SU-DHL-6 (cell line): ENCODE measurements around the gene RGL2.

Source experiments
- H2AFZ ChIP-seq: fragments of 200-600 bp; sonication (generic); 2 replicates; pipeline ENCODE4 v1.6.1; 2014; ENCODE audit warnings: low read depth, mild to moderate bottlenecking, moderate library complexity, mixed read lengths, antibody characterized with exemption, low read length; ENCODE audit not compliant: severe bottlenecking
- H3F3A ChIP-seq: fragments of 200-600 bp; shearing (Covaris generic); 2 replicates; pipeline ENCODE4 v1.6.0; 2016; ENCODE audit warnings: antibody characterized with exemption, mild to moderate bottlenecking; ENCODE audit not compliant: insufficient read depth
- H3K27ac ChIP-seq: fragments of 200-600 bp; sonication (generic); 2 replicates; pipeline ENCODE4 v1.5.1; 2016; ENCODE audit warnings: low read depth, mild to moderate bottlenecking, low read length, moderate library complexity, mixed read lengths
- H3K27me3 ChIP-seq: fragments of 200-600 bp; sonication (generic), shearing (Covaris generic); 2 replicates; pipeline ENCODE4 v1.6.0; 2014; ENCODE audit warnings: mild to moderate bottlenecking, low read length
- H3K36me3 ChIP-seq: fragments of 200-600 bp; sonication (generic); 2 replicates; pipeline ENCODE4 v1.6.1; 2014; ENCODE audit warnings: mild to moderate bottlenecking, low read length, mixed read lengths
- H3K4me2 ChIP-seq: fragments of 300-600, 200-600 bp; shearing (Covaris generic), sonication (generic); 2 replicates; pipeline ENCODE4 v1.6.0; 2014; ENCODE audit warnings: low read length, low read depth, mild to moderate bottlenecking; ENCODE audit not compliant: poor library complexity, severe bottlenecking
- H3K4me3 ChIP-seq: fragments of 200-600 bp; sonication (generic); 2 replicates; pipeline ENCODE4 v1.5.1; 2014; ENCODE audit warnings: antibody characterized with exemption, low read length, mild to moderate bottlenecking, mixed read lengths; ENCODE audit not compliant: insufficient read depth, poor library complexity, severe bottlenecking
- H3K79me2 ChIP-seq: fragments of 200-600 bp; sonication (generic); 2 replicates; pipeline ENCODE4 v1.6.1; 2014; ENCODE audit warnings: mild to moderate bottlenecking, low read length, moderate library complexity; ENCODE audit not compliant: insufficient read depth
- H3K9ac ChIP-seq: fragments of 200-600 bp; sonication (generic); 2 replicates; pipeline ENCODE4 v1.7.0; 2014; ENCODE audit warnings: mild to moderate bottlenecking, low read length
- H3K9me2 ChIP-seq: fragments of 200-600 bp; sonication (generic); replicated peaks from 2 replicates; pipeline ENCODE4 v1.6.1; 2014; ENCODE audit warnings: low read length; ENCODE audit not compliant: insufficient read depth
- H3K9me3 ChIP-seq: fragments of 200-600 bp; sonication (generic); 2 replicates; pipeline ENCODE4 v1.6.1; 2014; ENCODE audit warnings: low read length, mixed read lengths; ENCODE audit not compliant: insufficient read depth
- H4K20me1 ChIP-seq: fragments of 200-600 bp; sonication (generic); 2 replicates; pipeline ENCODE4 v1.6.1; 2014; ENCODE audit warnings: low read depth, mild to moderate bottlenecking, antibody characterized with exemption, low read length, moderate library complexity, mixed read lengths
- CTCF ChIP-seq: fragments of 200-600 bp; sonication (generic); IDR thresholded peaks from one replicate; pipeline ENCODE4 v1.5.1; 2017; ENCODE audit warnings: antibody characterized with exemption, mild to moderate bottlenecking, low read length, moderate library complexity; ENCODE audit not compliant: insufficient read depth, poor library complexity, severe bottlenecking
- EZH2phosphoT487 ChIP-seq: fragments of 200-600 bp; sonication (generic), shearing (Covaris generic); conservative IDR thresholded peaks from 2 replicates; pipeline ENCODE4 v1.6.1; 2018; ENCODE audit warnings: mild to moderate bottlenecking, antibody characterized with exemption, low read length, moderate library complexity, mixed read lengths

The RGL2 gene

GRCh38 chr6:33306356-33306755 lies 7.6 kb upstream of the RGL2 start:
- H3K27ac ChIP-seq, result no peak overlapping the region
- peaks cover 55% of the 10 kb centered on the region for H3K79me2 ChIP-seq
- TF ChIP-seq CTCF (no peak), EZH2phosphoT487 (no peak)

GRCh38 chr6:33305052-33305451 lies 6.3 kb upstream of the RGL2 start:
- Histone ChIP-seq H3K27ac (no peak overlapping the region), H3K4me2 (no peak overlapping the region), H3K9ac (no peak overlapping the region), H2AFZ (no peak overlapping the region), H3K4me3 (no peak overlapping the region), H3F3A (peaks cover 24% of the 10 kb centered on the region), H3K27me3 (no peaks in the 10 kb centered on the region), H3K36me3 (peaks cover 11% of the 10 kb centered on the region; the same call in 1 of the 2 replicates), H4K20me1 (no peaks in the 10 kb centered on the region), H3K9me3 (no peaks in the 10 kb centered on the region), H3K9me2 (no peaks in the 10 kb centered on the region), H3K79me2 (peaks cover 52% of the 10 kb centered on the region)
- TF ChIP-seq CTCF, result no peak
- TF ChIP-seq EZH2phosphoT487, result no peak

More at GRCh38 chr6:33306356-33306755, 7.6 kb upstream of the RGL2 start:
- H3K4me2 ChIP-seq, result no peak overlapping the region
- H3K27me3 ChIP-seq, result no peaks in the 10 kb centered on the region
- H3K4me3 ChIP-seq, result no peak overlapping the region
- no peak overlapping the region for H3K9ac ChIP-seq
- H3F3A ChIP-seq, result peaks cover 20% of the 10 kb centered on the region
- no peaks in the 10 kb centered on the region for H3K9me3 ChIP-seq
- no peaks in the 10 kb centered on the region for H4K20me1 ChIP-seq
- H2AFZ ChIP-seq, result no peak overlapping the region
- H3K36me3 ChIP-seq, result peaks cover 11% of the 10 kb centered on the region; the same call in 1 of the 2 replicates
- no peaks in the 10 kb centered on the region for H3K9me2 ChIP-seq

GRCh38 chr6:33304216-33304615 lies 5.5 kb upstream of the RGL2 start:
- TF ChIP-seq CTCF (no peak), EZH2phosphoT487 (no peak)
- peaks cover 53% of the 10 kb centered on the region for H3K79me2 ChIP-seq
- H3K9ac ChIP-seq, result no peak overlapping the region
- no peaks in the 10 kb centered on the region for H4K20me1 ChIP-seq
- H3K27ac ChIP-seq, result no peak overlapping the region
- H3K36me3 ChIP-seq, result peaks cover 11% of the 10 kb centered on the region; the same call in 1 of the 2 replicates
- no peaks in the 10 kb centered on the region for H3K9me3 ChIP-seq
- H3K9me2 ChIP-seq, result no peaks in the 10 kb centered on the region
- H2AFZ ChIP-seq, result no peak overlapping the region
- no peak overlapping the region for H3K4me3 ChIP-seq
- H3F3A ChIP-seq, result peaks cover 29% of the 10 kb centered on the region
- H3K4me2 ChIP-seq, result no peak overlapping the region
- H3K27me3 ChIP-seq, result no peaks in the 10 kb centered on the region

GRCh38 chr6:33301877-33302276 lies 3.1 kb upstream of the RGL2 start:
- H3K9ac ChIP-seq, result no peak overlapping the region
- no peaks in the 10 kb centered on the region for H3K27me3 ChIP-seq
- no peaks in the 10 kb centered on the region for H3K9me3 ChIP-seq
- H3K27ac ChIP-seq, result no peak overlapping the region
- H3K4me3 ChIP-seq, result no peak overlapping the region
- peaks cover 40% of the 10 kb centered on the region for H3K79me2 ChIP-seq
- H3F3A ChIP-seq, result peaks cover 31% of the 10 kb centered on the region
- no peak for TF ChIP-seq CTCF
- TF ChIP-seq EZH2phosphoT487, result no peak
- no peak overlapping the region for H3K4me2 ChIP-seq
- no peaks in the 10 kb centered on the region for H4K20me1 ChIP-seq
- no peak overlapping the region for H2AFZ ChIP-seq
- H3K9me2 ChIP-seq, result no peaks in the 10 kb centered on the region
- peaks cover 9% of the 10 kb centered on the region; the same call in 1 of the 2 replicates for H3K36me3 ChIP-seq
